HG02970 (cell line): ENCODE data around the gene CAMTA1.

ENCODE experiments used
- ATAC-seq: cut with Tn5 transposase; IDR thresholded peaks from one replicate; pipeline ENCODE4 v1.9.1; 2021; ENCODE audit warnings: mild to moderate bottlenecking, moderate library complexity, moderate number of reproducible peaks; ENCODE audit not compliant: unreplicated experiment, low FRiP score

The CAMTA1 gene

DNA sequence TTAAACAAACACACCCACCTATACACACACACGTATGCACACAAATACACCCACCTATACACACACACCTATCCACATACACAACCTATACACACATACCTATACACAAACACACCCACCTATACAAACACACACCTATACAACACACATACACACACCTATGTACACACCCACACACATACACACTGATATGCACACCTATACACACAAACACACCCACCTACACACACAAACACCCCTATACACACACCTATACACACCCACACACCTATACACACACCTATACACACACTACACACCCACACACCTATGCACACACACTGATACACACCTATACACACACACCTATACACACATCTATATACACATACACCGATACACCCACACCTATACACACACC lies 870.1 kb downstream of the CAMTA1 start:
- no peak for ATAC-seq

DNA sequence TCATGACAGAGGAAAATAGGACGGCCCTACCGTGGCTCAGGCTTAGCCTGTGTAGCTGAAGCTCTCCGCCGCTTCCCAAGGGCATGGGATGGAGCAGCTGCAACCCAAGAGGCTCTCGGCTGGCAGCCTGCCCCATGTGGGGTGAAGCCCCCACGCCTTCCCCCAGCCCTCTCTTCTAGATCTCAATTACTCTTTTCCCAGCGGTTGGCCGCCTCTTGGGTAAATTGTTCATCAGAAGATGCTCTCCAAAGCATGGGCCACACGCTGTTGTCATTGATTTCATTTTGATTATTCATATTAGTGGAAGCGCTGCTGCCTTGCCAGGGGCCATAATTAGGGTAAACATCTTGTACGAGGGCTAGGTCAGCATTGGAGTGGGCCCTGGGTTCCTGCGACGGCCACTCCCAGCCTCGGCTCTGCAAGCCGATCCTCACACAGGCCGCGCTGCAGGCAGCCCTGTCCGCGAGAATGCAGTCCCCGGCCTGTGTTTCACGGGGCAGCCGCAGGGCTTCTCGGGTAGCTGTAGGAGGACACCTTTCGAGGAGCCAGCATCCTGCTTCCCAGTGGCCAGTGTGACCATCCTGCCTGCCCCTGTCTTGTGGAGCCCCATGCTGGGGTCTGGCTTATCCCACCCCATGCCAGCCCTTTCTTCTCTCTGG lies 871.4 kb downstream of the CAMTA1 start:
- ATAC-seq, result no peak

DNA sequence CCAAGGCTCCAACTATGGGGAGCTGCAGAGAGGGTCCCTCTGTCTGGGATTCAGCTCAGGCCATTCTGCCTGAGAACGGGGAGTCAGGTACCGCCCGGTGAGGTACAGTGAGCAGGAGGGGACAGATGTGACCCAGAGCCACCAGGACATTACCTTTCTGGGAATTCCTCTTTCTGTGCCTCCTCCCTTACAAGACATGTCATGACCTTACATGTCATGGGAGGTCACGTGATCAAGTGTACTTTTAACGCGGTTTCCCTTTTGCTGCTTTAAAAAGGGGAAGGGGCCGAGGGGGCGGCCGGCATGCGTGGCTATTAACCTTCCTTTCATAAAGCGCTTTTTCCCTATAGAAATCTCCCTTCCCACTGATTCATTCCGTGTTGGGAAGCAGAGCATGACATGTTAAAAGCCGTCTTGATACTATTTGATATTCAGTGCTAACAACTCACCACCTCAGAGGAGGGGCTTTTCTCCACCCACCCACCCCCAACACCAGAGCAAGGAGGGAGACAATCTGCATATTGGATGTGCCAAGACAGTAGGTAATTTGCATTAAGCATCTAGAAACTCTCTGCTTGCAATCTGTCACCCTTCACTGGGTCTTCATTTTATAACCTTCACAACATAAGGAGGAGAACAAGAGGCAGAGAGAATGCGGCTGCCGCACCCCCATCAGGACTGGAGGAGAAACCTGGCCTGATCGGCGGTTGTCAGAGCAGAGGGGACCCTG lies 872.2 kb downstream of the CAMTA1 start:
- no peak for ATAC-seq

DNA sequence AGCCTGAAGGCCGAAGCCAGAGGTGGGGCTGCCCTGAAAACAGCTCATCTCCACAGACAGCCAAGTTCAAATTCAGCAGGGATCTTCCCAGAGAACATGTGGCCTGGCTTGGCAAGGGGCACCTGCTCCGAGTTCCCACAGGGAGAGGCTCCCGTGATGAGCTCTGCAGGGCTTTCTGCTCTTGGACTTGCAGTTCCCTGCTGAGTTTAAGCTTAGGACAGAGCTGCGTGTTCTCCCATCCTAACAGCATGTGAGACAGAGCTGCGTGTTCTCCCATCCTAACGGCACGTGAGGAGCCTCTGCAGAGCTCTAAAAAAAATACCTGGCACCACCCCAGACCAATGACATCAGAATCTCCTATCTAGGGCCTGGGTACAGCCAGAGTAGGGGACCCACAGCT lies 872.8 kb downstream of the CAMTA1 start:
- ATAC-seq, result no peak

DNA sequence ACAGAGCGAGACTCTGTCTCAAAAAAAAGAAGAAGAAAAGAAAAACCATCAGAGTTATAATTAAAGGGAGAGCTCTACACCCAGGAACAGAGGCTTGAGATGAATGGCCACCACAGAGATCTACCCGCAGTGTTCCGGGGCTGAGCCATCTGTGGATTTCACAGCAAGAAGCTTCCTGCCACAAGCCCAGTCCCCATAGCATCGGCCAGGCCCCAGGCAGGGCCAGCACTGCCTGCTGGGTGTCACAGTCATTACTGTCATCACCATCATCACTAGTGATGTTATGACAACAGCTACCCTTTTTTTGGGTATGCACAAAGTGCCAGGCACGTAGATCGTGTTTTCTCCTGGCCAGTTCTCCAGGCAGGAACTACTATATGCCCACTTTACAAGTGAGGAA lies 874.3 kb downstream of the CAMTA1 start:
- ATAC-seq, result no peak

DNA sequence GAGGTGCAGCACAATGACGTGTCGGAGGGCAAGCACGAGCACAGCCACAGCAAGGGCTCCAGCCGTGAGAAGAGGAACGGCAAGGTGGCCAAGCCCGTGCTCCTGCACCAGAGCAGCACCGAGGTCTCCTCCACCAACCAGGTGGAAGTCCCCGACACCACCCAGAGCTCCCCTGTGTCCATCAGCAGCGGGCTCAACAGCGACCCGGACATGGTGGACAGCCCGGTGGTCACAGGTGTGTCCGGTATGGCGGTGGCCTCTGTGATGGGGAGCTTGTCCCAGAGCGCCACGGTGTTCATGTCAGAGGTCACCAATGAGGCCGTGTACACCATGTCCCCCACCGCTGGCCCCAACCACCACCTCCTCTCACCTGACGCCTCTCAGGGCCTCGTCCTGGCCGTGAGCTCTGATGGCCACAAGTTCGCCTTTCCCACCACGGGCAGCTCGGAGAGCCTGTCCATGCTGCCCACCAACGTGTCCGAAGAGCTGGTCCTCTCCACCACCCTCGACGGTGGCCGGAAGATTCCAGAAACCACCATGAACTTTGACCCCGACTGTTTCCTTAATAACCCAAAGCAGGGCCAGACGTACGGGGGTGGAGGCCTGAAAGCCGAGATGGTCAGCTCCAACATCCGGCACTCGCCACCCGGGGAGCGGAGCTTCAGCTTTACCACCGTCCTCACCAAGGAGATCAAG lies 878.3 kb downstream of the CAMTA1 start:
- ATAC-seq, result no peak

DNA sequence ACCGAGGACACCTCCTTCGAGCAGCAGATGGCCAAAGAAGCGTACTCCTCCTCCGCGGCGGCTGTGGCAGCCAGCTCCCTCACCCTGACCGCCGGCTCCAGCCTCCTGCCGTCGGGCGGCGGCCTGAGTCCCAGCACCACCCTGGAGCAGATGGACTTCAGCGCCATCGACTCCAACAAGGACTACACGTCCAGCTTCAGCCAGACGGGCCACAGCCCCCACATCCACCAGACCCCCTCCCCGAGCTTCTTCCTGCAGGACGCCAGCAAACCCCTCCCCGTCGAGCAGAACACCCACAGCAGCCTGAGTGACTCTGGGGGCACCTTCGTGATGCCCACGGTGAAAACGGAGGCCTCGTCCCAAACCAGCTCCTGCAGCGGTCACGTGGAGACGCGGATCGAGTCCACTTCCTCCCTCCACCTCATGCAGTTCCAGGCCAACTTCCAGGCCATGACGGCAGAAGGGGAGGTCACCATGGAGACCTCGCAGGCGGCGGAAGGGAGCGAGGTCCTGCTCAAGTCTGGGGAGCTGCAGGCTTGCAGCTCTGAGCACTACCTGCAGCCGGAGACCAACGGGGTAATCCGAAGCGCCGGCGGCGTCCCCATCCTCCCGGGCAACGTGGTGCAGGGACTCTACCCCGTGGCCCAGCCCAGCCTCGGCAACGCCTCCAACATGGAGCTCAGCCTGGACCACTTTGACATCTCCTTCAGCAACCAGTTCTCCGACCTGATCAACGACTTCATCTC lies 879.1 kb downstream of the CAMTA1 start:
- no peak for ATAC-seq

DNA sequence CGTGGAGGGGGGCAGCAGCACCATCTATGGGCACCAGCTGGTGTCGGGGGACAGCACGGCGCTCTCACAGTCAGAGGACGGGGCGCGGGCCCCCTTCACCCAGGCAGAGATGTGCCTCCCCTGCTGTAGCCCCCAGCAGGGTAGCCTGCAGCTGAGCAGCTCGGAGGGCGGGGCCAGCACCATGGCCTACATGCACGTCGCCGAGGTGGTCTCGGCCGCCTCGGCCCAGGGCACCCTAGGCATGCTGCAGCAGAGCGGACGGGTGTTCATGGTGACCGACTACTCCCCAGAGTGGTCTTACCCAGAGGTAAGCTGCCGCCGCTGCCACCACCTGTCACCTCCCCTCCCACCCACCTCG lies 879.6 kb downstream of the CAMTA1 start:
- no peak for ATAC-seq

DNA sequence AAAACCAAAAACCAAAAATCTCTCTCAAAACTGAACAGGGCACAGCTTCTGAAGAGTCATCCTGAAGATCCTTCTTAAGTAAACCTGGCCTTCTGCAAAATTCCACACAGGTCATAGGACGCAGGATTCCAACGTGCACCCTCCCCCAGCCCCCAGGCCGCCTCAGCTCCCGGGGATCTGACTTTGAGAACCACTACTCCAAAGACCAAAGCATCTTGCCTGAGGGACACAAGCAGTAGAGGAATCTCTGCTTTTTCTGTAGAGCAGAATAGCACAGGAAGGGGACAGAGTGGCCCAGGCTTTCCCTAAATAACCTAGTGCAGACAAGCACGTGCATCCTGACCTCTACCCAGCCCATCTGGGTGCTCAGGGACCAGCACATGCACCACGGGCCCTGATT lies 881.0 kb downstream of the CAMTA1 start:
- ATAC-seq, result no peak

DNA sequence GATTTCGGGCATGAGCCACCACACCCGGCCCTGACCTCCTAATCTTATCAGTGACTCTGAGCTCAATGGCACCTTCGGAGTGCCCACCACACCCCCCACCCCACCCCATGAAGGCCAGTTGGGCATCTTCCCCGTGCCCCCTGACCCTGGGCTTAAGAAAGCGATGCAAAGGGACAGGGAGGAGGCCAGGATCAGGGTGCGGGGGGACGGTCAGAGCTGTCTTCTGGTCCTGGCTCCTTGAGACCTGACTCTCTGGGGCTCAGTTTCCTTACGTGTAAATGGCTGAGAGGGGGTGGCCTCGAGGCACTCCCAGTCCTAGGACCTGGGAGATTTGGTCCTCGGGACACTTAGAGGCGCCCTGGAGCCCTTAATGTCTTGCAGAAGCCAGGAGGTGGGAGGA lies 881.9 kb downstream of the CAMTA1 start:
- no peak for ATAC-seq

DNA sequence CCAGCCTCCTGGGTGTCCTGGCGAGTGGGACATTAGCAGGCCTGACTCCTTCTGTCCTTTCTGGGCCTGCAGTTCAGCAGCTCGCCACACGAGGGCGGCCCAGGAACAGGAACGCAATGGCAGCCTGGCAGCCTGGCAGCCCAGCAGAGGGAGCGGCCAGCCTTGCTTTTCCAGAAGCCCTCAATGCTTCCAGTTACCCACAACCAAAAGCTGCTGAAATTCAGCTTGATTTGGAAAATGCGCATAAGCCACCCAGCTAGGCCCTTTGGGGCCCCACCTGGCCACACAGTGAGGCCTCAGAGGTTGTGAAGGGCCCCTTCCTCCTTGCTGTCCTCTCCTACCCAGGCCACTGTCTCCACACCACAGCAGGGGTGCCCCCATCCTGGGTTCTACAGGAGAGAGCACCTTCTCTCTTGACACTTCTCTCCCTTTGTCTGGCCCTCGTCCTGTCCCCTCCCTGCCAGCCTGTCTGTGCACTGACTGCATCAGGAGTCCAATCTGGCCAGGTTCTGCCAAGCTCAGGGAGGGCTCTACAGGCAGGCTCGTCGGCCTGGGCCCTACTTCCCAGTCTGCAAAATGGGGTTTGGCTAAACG lies 882.5 kb downstream of the CAMTA1 start:
- no peak for ATAC-seq

DNA sequence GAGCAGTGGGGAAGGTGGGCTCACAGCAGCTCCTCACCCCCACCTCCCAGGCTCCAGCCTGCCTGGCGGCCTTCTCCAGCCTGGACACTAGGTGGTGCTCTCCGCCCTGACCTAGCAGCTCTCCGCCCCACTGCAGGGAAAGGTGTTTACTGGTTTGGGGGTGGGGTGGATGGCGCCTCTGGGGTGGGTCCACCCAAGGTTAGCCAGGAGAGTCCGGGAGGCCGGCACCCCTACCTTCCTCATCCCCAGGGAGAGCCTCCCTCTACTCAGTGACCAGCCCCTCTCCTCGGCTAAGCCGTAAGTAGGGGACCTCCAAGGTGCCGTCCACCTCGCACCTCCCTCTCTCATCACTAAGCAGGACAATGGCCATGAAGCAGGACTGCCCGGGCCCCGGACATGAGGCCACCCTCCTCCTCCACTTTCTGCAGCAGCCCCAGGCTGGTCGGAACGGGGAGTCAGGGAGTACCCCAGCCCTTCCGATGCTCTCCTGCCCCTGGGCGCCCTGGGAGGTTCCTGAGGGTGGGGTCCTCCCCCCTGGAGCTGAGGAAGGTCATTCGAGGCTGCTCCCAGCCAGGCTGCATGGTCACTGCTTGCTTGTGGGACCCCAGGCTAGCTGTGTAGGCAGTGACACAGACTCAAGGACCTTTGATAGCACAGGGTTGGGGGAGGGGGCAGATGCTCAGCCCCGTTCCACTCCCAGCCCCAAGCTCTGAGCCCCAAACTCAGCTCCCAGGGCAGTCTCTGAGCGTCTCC lies 884.5 kb downstream of the CAMTA1 start:
- no peak for ATAC-seq

DNA sequence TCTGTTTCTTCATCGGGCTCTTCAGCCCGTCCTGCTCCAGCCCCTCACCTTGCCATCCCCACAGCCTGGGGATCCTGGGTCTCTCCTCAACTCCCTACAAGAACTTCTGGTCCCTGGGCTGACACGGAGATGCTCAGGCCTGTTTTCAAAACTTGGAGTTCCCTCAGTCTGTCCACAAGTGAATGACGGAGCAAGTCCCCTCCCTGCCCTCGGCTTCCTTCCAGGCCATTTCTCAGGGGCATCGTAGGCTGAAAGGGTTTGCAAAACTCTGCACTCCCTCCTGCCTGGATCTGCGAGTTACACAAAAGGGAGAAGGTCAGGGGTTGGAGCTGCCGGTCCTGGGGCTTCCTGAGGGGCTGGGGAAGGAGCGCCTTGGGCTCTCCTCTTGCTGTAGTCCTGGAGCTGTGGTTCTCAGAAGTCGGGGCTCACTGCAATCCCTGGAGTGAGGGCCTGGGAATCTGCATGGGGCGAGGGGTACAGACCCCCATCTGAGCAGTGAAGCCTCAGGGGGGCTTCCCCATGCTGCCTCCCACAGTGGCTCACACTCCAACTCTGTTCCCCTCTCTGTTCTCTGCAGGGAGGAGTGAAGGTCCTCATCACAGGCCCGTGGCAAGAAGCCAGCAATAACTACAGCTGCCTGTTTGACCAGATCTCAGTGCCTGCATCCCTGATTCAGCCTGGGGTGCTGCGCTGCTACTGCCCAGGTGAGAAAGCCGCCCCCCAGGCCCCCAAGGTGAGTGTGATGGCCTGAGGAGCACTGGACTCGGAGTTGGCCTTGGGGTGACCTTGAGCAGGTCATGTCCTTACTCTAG lies 885.3 kb downstream of the CAMTA1 start:
- no peak for ATAC-seq

DNA sequence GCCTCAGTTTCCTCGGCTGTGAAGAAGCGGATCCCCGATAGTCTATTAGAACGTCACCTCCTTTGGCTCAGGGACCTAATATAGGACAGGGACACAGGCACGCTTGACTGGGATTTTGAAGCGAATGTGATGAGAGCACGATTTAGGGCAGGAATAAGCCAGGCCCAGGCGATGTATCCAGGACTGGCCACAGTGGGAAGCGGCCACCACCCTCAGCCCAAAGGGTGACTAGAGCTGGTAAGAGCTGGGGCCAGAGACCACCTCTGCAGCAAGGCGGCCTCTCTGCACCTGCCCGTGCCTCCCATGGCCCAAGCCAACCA lies 885.9 kb downstream of the CAMTA1 start:
- ATAC-seq, result no peak

DNA sequence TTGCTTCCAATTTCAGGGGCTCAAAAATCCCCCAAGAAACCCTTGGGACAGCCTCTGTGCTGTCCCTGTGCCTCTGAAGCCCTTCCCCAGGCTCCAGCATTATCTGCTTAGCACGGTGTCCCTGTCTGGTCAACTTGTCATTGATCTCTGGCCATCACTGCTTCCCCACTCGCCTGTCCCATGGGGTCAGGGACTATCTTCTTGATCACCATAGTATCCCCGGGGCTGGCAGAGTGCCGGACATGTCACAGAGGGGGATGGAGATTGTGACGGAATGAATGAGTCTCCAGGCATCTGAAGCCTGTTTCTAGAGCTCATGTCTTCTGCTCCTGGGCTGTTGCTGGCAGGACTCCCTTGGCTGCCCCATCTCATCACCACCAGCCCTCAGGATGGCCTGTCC lies 886.4 kb downstream of the CAMTA1 start:
- no peak for ATAC-seq

DNA sequence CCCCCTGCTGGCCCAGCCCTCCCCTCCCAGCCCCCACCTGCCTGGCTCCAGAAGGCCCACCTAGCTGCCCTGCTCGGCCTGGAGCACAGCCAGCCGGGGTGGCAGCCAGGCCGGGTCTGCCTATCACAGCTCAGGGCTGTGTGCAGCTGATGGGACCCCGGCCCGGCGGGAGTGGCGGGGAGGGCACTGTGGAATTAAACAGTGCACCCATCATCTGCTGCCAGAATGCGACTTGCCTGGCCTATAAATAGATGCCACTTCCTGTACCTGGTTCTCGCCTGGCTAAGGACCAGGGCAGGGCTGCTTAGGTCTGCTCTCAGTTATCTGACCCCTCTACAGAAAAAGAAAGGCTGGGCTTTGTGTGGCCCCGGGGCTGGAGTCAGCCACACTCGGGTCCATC lies 887.6 kb downstream of the CAMTA1 start:
- no peak for ATAC-seq

DNA sequence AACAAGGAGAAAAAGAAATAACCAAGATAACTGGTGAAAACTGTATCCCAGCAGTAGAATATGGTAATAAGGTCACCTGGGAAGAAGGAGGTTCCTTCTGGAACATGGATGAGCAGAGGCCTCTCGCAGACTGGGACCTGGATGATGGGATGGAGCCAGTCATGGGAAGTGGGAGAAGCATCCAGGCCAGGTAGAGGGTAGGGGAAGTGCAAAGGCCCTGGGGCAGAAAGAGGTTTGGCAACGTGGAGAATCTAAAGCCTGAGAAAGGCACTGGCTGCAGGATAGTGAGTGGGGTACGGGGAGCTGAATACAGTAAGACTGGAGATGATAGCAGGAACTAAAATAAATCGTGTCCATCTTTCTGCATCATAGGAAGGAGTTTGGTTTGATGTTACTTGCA lies 889.7 kb downstream of the CAMTA1 start:
- no peak for ATAC-seq

DNA sequence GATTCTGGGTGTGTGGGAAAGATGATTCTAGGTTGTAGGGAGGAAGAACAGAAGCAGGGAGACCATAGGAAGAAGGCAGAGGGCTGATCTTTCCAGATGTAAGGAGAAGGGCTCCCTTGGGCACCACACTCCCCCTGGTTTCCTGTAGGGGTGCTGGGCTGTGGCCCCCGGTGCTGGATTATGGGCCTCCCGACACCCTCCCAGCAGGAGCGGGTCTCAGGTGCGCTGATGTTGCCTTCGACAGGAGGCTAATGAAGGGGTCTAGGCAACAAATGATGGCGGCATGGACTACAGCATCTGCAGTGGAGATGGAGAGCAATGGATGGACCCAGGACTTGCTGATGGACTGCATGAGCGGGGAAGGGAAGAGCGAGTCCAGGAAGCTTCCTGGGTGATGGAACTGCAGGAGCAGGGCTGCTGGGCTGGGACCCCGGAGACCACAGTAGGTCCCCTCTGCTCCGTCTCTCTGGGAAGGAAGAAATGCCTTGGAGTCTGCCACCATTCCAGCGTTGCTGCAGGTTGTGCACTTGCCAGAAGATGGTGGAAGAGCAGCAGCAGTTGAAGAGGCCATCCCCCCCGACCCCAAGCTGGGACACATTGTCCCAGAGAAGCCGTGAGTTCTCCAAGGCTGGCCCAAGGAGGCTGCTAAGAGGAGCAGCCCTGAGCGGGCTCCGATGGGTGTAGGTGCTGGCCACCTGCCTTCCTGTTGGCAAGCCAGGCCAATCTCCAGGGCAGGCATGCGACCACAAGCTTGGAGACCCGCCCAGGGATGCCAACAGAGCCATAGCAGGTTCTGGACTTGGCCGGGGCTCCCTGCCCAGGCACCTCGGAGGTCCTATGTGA lies 890.4 kb downstream of the CAMTA1 start:
- ATAC-seq, result no peak
